PFSK-1 (cell line): ENCODE data around the gene SLC17A8.

ENCODE experiments used
- FOXP2 ChIP-seq: optimal IDR thresholded peaks from 2 replicates; pipeline ENCODE3; 2011; ENCODE audit warnings: borderline replicate concordance, control low read depth, inconsistent platforms; ENCODE audit not compliant: insufficient read depth; ENCODE audit errors: extremely low read length, extremely low read depth
- POLR2AphosphoS5 ChIP-seq: IDR thresholded peaks from 2 replicates; pipeline ENCODE4 v1.6.1; 2012; ENCODE audit warnings: low read depth, mild to moderate bottlenecking, control low read depth, low read length, moderate library complexity
- SIN3A ChIP-seq: IDR thresholded peaks from 2 replicates; pipeline ENCODE4 v1.6.1; 2012; ENCODE audit warnings: mild to moderate bottlenecking, low read length, moderate library complexity, borderline replicate concordance; ENCODE audit not compliant: insufficient read depth
- TAF1 ChIP-seq: IDR thresholded peaks from 2 replicates; pipeline ENCODE4 v1.6.1; 2012; ENCODE audit warnings: low read length, control low read depth, borderline replicate concordance; ENCODE audit not compliant: insufficient read depth
- TF ChIP-seq, protein P1 (sequence below), 2 experiments: IDR thresholded peaks; 2 replicates each; pipeline versions ENCODE4 v1.6.1 to v1.8.0; 2011 to 2012; ENCODE audit warnings: low read depth in 2 of 2, low read length in 2 of 2, control low read depth in 1 of 2, inconsistent platforms in 1 of 2, mild to moderate bottlenecking in 1 of 2, moderate library complexity in 1 of 2; ENCODE audit not compliant: insufficient read depth in 1 of 2

SLC17A8 gene

GRCh38 chr12:100376161-100376560 is 19.3 kb downstream of the SLC17A8 start:
- TF ChIP-seq TAF1 = no peak
- TF ChIP-seq, protein P1, sequence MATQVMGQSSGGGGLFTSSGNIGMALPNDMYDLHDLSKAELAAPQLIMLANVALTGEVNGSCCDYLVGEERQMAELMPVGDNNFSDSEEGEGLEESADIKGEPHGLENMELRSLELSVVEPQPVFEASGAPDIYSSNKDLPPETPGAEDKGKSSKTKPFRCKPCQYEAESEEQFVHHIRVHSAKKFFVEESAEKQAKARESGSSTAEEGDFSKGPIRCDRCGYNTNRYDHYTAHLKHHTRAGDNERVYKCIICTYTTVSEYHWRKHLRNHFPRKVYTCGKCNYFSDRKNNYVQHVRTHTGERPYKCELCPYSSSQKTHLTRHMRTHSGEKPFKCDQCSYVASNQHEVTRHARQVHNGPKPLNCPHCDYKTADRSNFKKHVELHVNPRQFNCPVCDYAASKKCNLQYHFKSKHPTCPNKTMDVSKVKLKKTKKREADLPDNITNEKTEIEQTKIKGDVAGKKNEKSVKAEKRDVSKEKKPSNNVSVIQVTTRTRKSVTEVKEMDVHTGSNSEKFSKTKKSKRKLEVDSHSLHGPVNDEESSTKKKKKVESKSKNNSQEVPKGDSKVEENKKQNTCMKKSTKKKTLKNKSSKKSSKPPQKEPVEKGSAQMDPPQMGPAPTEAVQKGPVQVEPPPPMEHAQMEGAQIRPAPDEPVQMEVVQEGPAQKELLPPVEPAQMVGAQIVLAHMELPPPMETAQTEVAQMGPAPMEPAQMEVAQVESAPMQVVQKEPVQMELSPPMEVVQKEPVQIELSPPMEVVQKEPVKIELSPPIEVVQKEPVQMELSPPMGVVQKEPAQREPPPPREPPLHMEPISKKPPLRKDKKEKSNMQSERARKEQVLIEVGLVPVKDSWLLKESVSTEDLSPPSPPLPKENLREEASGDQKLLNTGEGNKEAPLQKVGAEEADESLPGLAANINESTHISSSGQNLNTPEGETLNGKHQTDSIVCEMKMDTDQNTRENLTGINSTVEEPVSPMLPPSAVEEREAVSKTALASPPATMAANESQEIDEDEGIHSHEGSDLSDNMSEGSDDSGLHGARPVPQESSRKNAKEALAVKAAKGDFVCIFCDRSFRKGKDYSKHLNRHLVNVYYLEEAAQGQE (IDR thresholded peaks at IDR 0.05; ENCODE audit: insufficient read depth in 1 of 2, low read depth in 2 of 2, low read length in 2 of 2) = no peak

DNA sequence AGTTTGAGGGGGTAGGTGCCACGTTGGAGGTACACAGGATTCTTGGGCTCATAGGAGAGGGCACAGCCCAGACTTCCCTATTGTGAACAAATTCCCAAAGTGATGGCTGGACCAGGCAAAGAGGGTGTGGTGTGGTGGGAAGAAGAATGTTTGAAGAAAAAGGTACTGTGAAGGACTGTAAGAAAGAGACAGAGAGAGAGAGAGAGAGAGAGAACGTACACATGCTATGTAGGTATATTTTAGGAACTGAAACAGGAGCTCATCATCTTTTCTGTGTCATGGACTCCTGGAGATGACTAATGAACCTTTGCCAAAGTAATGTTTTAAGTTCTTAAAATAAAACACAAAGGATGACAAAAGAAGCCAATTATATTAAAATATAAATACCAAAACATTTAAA is 24.5 kb downstream of the SLC17A8 start:
- TF ChIP-seq, protein P1 (IDR thresholded peaks at IDR 0.05; ENCODE audit: insufficient read depth in 1 of 2, low read depth in 2 of 2, low read length in 2 of 2) = no peak

DNA sequence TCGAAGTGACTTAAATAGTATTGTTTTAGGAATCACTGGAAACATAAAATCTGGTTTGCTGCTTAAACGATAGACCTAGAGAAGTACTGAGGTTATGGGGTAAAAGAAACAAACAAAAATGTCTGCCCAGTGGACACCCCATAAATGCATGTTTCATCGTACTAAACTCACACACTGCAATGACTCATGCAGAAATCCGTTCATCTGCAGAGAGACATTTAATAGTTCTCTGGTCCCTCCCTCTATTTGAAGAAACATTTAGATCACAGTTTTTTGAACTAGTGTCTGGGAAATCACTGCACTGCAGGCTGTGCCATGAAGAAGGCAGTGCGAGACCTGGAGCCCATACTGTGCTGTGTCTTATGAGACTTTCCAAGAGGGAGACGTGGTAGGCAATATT is 25.5 kb downstream of the SLC17A8 start:
- TF ChIP-seq, protein P1 (IDR thresholded peaks at IDR 0.05; ENCODE audit: insufficient read depth in 1 of 2, low read depth in 2 of 2, low read length in 2 of 2) = no peak
- TF ChIP-seq POLR2AphosphoS5 = no peak
- TF ChIP-seq FOXP2 = no peak
- TF ChIP-seq TAF1 = no peak
- TF ChIP-seq SIN3A = no peak

DNA sequence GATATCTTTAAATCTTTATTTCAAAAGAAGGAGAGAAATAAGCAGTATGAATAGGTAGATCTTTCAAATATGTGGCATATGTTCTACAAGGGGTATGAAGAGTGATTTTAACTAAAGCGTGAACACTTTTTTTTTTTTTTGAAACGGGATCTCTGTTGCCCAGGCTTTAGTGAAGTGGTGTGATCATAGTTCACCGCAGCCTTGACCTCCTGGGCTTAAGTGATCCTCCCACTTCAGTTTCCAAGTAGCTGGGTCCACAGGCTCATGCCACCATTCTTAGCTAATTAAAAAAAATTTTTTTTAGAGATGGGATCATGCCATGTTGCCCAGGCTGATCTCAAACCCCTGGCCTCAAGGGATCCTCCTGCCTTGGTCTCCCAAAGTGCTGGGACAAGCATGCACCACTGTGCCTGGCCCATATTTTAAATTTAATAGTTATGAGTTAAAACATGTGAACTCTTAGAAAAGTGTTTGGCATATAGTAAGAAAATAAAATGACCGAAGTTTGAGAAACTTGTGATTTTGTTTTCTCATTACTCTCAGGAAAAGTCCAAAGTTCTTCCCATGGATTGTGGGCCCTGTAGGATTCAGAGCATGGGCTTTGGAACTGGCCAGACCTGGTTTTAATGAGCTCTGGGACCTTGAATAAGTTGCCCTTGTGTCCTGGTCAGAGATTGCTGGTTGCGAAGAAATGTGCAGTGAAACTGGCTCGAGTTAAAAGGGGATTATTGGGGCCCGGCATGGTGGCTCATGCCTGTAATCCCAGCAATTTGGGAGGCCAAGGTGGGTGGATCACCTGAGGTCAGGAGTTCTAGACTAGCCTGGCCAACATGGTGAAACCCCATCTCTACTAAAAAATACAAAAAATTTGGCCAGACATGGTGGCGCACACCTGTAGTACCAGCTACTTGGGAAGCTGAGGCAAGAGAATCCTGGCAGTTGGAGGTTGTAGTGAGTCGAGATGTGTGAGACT is 27.0 kb downstream of the SLC17A8 start:
- TF ChIP-seq TAF1 (no peak), FOXP2 (no peak), SIN3A (no peak)

DNA sequence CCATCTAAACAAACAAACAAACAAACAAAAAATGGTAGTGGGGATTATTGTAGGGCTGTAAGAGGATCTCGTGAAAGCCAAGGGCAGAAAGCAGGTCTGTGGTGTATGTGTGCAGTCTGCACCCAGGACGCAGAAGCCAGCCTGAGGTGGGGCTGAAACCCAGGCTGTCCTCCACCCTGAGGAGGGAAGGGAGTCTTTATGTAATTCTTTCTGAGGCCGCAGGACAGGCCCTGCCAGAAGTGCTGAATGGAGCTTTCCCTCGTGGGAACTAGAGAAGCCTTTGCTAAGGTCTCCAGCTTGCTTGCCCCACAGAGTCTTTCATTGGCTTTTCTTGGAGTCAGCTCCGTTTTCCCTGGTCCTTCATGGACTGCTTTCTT is 27.7 kb downstream of the SLC17A8 start:
- TF ChIP-seq FOXP2 (no peak), TAF1 (no peak), SIN3A (no peak), POLR2AphosphoS5 (no peak)
- TF ChIP-seq, protein P1 (IDR thresholded peaks at IDR 0.05; ENCODE audit: insufficient read depth in 1 of 2, low read depth in 2 of 2, low read length in 2 of 2) = no peak
